ENCODE measurements around the gene RASGEF1C.

Gene RASGEF1C

DNA sequence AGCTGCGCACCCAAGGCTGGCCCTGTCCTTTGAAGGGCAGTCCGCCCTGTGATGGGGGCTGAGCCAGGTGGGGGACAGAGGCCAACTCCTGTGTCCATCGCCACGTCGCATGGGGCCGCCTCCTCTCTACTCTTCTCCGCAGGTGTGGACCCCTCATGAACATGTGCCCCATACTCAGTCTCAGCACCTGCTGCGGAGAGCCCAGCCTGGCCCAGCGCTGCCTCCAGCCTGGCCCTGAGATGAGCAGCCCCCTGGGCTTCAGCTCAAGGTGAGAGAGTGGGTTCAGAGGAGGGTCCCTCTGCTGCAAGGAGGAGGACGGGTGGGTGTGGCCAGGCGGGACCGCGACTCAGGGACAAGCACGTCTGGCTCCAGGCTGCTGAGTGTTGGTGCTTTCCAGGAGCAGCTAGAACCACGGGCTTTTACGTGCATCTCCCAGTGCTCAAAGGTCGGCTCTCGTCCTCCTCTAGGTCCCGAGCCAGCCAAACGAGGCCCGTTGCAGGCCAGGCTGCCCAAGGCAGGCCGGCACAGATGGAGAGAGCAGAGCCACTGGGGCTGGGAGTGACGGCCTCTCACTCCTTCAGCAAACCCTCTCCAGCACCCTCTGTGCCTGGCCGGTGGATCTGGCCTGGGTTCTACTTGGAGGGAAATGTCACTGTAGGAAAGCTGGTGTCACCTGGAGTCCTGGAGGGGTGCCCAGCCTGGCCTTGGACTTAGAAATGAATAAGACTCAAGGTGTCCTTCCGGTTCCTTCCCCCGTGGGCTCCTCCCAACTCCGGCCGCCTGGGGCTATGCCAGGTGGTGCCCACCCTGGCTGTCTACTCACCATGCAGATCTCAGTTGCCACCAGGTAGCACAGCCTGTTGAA lies 88.5 kb downstream of the RASGEF1C start:
- no peak overlapping the region for H3K4me3 ChIP-seq (ENCODE audit: low read depth, low read length)
- TF ChIP-seq, protein P1, sequence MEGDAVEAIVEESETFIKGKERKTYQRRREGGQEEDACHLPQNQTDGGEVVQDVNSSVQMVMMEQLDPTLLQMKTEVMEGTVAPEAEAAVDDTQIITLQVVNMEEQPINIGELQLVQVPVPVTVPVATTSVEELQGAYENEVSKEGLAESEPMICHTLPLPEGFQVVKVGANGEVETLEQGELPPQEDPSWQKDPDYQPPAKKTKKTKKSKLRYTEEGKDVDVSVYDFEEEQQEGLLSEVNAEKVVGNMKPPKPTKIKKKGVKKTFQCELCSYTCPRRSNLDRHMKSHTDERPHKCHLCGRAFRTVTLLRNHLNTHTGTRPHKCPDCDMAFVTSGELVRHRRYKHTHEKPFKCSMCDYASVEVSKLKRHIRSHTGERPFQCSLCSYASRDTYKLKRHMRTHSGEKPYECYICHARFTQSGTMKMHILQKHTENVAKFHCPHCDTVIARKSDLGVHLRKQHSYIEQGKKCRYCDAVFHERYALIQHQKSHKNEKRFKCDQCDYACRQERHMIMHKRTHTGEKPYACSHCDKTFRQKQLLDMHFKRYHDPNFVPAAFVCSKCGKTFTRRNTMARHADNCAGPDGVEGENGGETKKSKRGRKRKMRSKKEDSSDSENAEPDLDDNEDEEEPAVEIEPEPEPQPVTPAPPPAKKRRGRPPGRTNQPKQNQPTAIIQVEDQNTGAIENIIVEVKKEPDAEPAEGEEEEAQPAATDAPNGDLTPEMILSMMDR (IDR thresholded peaks at IDR 0.05; ENCODE audit: low read depth, low read length, missing control alignments): no peak
- in situ Hi-C loops (cut with HindIII; ENCODE audit: low sequenced_read_pairs): no loop called here
- no peak for DNase-seq (ENCODE audit: low read depth)

DNA sequence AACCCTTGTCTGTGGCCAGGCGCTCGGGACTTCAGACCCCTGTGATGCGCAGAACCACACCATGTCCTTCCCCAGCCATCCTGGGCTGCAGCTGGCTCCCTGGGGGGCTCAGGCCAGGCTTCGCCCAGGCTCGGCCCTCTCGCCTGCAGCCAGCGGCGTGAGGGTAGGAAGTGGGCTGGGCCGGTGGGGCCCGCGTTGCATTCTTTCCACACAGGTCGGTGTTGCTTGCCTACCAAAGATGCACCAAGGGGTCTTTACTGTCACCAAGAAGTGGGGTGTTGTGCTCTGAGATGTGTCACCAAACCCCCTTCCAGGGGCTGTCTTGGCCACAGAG lies 89.1 kb downstream of the RASGEF1C start:
- in situ Hi-C loops (cut with HindIII; ENCODE audit: low sequenced_read_pairs): no loop called here
- TF ChIP-seq, protein P1 (IDR thresholded peaks at IDR 0.05; ENCODE audit: low read depth, low read length, missing control alignments): no peak
- DNase-seq (ENCODE audit: low read depth): no peak
- no peak overlapping the region for H3K4me3 ChIP-seq (ENCODE audit: low read depth, low read length)

DNA sequence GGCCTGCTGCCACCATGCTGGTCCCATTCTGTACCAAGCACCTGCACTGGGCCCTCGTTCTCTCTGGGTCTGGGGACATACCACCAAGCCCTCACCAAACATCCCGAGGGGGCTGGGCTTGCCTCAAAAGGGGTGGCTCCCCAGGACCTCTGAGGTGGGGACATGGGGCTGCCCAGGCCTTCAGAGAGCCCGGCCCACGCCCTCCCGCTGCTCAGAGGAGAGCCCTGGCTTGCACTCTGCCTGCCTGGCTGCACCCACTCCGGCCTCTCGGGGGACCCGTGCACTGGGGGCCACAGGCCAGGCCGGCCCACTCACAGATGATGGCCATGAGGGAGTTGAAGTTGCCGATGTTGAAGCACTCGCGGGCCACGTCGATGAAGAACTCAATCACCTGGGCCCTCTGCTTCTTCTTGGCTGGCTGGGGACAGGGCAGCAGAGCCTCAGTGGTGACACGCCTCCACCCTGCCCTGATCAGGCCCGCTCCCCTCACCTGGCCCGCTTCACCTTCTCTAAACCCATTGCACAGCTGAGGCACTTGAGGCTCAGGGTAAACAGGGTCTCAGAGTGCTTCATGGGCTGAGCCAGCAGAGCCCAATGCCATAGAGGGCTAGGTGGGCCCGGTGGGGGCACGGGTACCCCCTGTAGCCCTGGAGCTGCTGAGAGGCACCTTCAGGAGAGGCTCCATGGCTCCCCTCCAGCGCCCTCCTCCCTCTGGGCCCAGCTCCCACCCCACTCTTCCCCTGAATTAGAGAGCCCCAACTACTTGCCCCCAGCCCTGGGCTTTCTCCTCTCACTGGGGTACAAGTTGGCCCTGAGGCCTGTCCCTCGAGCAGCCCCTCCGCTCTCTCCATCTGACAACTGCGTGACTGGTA lies 89.7 kb downstream of the RASGEF1C start:
- in situ Hi-C loops (cut with HindIII; ENCODE audit: low sequenced_read_pairs): no loop called here
- H3K4me3 ChIP-seq (ENCODE audit: low read depth, low read length): no peak overlapping the region

DNA sequence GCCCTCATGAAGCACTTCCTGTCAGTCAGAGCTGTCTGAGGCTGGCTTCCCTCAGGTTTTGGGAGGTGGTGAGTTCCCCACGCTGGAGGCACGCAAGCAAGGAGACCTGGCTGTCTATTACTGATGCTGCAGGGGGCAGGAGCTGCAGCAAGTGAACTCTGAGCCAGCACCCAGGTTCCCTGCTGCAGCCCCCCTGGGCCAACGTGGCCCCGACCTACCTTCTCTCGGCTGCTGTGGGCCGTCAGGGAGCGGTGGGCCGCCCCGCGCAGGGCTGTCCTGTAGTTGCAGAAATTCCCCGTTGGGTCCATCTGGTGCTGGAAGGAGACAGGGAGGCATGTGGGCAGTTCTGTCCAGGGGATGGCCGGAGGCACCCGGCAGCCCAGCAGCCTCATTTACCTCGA lies 90.6 kb downstream of the RASGEF1C start:
- TF ChIP-seq, protein P1 (IDR thresholded peaks at IDR 0.05; ENCODE audit: low read depth, low read length, missing control alignments): no peak
- no peak overlapping the region for H3K4me3 ChIP-seq (ENCODE audit: low read depth, low read length)
- no peak for DNase-seq (ENCODE audit: low read depth)
- in situ Hi-C loops (cut with HindIII; ENCODE audit: low sequenced_read_pairs): no loop called here

More for the DNA sequence above, 89.7 kb downstream of the RASGEF1C start:
- no peak for DNase-seq (ENCODE audit: low read depth)
- TF ChIP-seq, protein P1 (IDR thresholded peaks at IDR 0.05; ENCODE audit: low read depth, low read length, missing control alignments): no peak

DNA sequence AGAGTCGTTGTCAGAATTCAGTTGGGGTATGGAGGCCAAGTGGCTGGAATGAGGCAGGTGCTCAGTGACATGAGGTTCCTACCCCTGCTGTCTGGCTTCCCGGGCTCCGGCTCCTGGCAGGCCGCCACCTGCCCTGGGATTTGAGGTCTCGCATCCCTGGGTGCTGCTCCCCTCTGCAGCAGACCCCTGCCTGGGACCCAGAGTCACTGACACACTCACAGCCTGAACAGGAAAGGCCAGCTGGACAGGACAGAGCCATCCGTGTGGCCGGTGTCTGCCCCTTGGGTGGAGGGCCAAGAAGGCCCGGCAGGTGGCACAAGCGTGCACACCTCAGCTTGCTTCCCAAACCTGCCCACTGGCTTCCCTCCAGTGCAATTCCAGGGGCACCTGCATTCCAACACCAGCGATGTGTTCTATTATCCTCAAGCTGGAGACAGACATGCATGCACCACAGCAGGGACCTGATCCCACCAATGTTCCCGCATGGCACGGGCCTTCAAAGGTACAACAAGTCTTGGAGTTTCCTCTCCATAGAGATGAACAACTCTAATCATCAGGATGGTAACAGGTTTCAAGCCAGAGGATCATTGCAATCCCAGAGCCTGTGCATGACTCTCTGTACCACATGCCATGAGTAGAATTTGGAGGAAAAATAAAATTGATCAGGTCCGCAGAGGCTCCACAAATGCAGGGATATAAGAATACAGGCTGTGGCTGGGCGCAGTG lies 91.8 kb downstream of the RASGEF1C start:
- in situ Hi-C loops (cut with HindIII; ENCODE audit: low sequenced_read_pairs): no loop called here
- no peak for DNase-seq (ENCODE audit: low read depth)
- TF ChIP-seq, protein P1 (IDR thresholded peaks at IDR 0.05; ENCODE audit: low read depth, low read length, missing control alignments): no peak
- no peak overlapping the region for H3K4me3 ChIP-seq (ENCODE audit: low read depth, low read length)

All from astrocyte of the cerebellum (primary cell).